ENCODE data around the gene DIS3L2. TPM values are rescaled to one million over a fixed set of nuclear protein-coding genes. Genes with fewer than 3 reads are reported as not detected.
"Not testable (repeated sequence)": the region's sequence is repeated elsewhere in the genome, so short reads cannot be mapped to it uniquely, and the experiment has no call there.

The DIS3L2 gene
- total RNA-seq, 1 donor from 2014 or later, result 11.8 TPM

- H3K36me3 ChIP-seq (ENCODE audit: control insufficient read depth, insufficient read depth, low read length), result no peaks in the 10 kb centered on the region
- TF ChIP-seq CTCF (IDR thresholded peaks at IDR 0.05; ENCODE audit: insufficient read depth, low read length, severe bottlenecking), result no peak
- DNase-seq (ENCODE audit: low read depth) (no peak), FAIRE-seq (no peak)
- H3K27me3 ChIP-seq (ENCODE audit: control insufficient read depth, insufficient read depth, low read length), result no peaks in the 10 kb centered on the region
- H3K4me3 ChIP-seq (ENCODE audit: low read depth, low read length), result no peak overlapping the region
Observed at GRCh38 chr2:231942180-231942579, 19.3 kb upstream of the DIS3L2 start.

DNA sequence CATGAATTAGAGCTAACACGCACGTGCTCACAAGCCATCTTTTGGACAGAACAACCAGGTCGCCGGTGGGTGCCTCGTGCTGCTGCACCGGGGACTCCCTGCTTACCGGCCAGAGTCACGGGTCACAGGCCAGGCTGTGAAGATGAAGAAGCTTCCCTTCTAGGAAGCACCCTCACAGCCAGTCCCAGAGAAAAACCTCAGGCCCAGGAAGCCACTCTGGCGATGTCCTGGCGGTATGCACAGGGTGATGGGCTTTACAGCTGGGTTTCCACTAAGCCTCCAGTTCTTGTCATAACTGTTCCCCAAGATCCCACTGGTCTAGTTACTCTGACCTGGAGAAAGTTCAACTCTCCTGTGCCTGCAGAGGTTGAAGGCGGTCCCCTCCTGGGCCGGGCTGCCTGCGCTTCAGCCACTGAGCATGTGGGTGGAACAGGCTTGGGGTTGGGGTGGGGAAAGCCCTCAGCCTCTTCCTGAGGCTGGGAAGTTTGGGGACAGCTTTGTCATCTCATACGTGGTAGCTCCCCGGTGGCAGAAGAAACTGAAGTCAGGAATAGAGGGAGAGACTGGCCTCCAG lies 15.2 kb upstream of the DIS3L2 start:
- TF ChIP-seq CTCF (IDR thresholded peaks at IDR 0.05; ENCODE audit: insufficient read depth, low read length, severe bottlenecking), result no peak
- no peaks in the 10 kb centered on the region for H3K36me3 ChIP-seq (ENCODE audit: control insufficient read depth, insufficient read depth, low read length)
- FAIRE-seq, result no peak
- no peak for DNase-seq (ENCODE audit: low read depth)
- no peaks in the 10 kb centered on the region for H3K27me3 ChIP-seq (ENCODE audit: control insufficient read depth, insufficient read depth, low read length)
- no peak overlapping the region for H3K4me3 ChIP-seq (ENCODE audit: low read depth, low read length)

DNA sequence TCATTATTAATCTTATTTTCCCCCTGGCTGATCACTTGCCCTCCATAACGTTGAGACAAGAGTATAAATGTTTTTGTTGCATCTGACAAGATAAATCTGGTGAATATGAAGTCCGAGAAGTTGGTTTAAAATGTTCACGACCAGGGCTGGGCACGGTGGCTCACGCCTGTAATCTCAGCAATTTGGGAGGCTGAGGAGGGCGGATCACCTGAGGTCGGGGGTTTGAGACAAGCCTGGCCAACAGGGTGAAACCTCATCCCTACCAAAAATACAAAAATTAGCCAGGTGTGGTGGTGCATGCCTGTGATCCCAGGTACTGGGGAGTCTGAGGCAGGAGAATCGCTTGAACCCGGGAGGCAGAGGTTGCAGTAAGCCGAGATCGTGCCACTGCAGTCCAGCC lies 14.4 kb upstream of the DIS3L2 start:
- not testable (repeated sequence) for H3K27me3 ChIP-seq (ENCODE audit: control insufficient read depth, insufficient read depth, low read length); DNase-seq (ENCODE audit: low read depth); FAIRE-seq; H3K4me3 ChIP-seq (ENCODE audit: low read depth, low read length); H3K36me3 ChIP-seq (ENCODE audit: control insufficient read depth, insufficient read depth, low read length)

DNA sequence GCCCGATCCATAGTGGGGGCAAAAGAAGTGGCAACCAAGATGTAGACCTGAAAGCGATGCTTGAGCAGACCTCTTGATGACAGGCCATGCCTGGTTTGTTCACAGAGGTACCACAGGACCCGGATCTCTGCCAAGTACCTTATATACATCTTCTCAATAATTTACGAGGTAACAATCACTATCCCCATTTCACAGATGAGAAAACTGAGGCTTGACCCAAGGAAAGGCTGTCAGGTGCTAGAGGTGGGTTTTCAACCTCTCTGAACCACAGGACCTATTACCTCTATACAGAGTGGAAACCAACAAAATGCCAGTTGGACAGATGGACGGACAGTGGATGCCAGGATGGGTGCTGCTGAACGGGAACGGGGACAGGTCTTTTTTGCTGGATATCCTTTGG lies 13.8 kb upstream of the DIS3L2 start:
- FAIRE-seq, result no peak
- no peaks in the 10 kb centered on the region for H3K27me3 ChIP-seq (ENCODE audit: control insufficient read depth, insufficient read depth, low read length)
- TF ChIP-seq CTCF (IDR thresholded peaks at IDR 0.05; ENCODE audit: insufficient read depth, low read length, severe bottlenecking), result no peak
- H3K4me3 ChIP-seq (ENCODE audit: low read depth, low read length), result no peak overlapping the region
- H3K36me3 ChIP-seq (ENCODE audit: control insufficient read depth, insufficient read depth, low read length), result no peaks in the 10 kb centered on the region
- no peak for DNase-seq (ENCODE audit: low read depth)

- DNase-seq (ENCODE audit: low read depth) (no peak), FAIRE-seq (no peak)
- Histone ChIP-seq H3K4me3 (ENCODE audit: low read depth, low read length) (no peak overlapping the region), H3K27me3 (ENCODE audit: control insufficient read depth, insufficient read depth, low read length) (no peaks in the 10 kb centered on the region), H3K36me3 (ENCODE audit: control insufficient read depth, insufficient read depth, low read length) (no peaks in the 10 kb centered on the region)
- TF ChIP-seq CTCF (IDR thresholded peaks at IDR 0.05; ENCODE audit: insufficient read depth, low read length, severe bottlenecking), result no peak
Observed at GRCh38 chr2:231951452-231952035, 10.0 kb upstream of the DIS3L2 start.

GRCh38 chr2:231955758-231956472 lies 5.6 kb upstream of the DIS3L2 start:
- DNase-seq (ENCODE audit: low read depth) (peak; percentile 7), FAIRE-seq (no peak)
- no peak for TF ChIP-seq CTCF (IDR thresholded peaks at IDR 0.05; ENCODE audit: insufficient read depth, low read length, severe bottlenecking)
- H3K36me3 ChIP-seq (ENCODE audit: control insufficient read depth, insufficient read depth, low read length), result no peaks in the 10 kb centered on the region
- no peak overlapping the region for H3K4me3 ChIP-seq (ENCODE audit: low read depth, low read length)
- H3K27me3 ChIP-seq (ENCODE audit: control insufficient read depth, insufficient read depth, low read length), result no peaks in the 10 kb centered on the region

Data from bronchial epithelial cell (primary cell).